ENCODE data around the gene SLC40A1. TPM values are rescaled to one million over a fixed set of nuclear protein-coding genes. Genes with fewer than 3 reads are reported as not detected.

The SLC40A1 gene
- total RNA-seq (2022; extraction: Qiagen RNA extraction) = 2.7 to 3.4 TPM (median 2.9 TPM) in 5 replicates

GRCh38 chr2:189580658-189581353, at the start of gene SLC40A1:
Gene SLC40A1, minus strand, starts transcription at chr2:189580786. Its CDS starts 326 bp downstream, at chr2:189580460.

Other genes starting within 250 kb of the SLC40A1 start
- gene WDR75, start 139.3 kb downstream of the SLC40A1 start, total RNA-seq (2022; extraction: Qiagen RNA extraction) = 37.8 to 48.8 TPM (median 40.0 TPM) in 5 replicates
- gene ASNSD1, start 80.7 kb upstream of the SLC40A1 start, total RNA-seq (2022; extraction: Qiagen RNA extraction) = 33.2 to 41.2 TPM (median 33.4 TPM) in 5 replicates
- gene ANKAR, start 93.9 kb upstream of the SLC40A1 start, total RNA-seq (2022; extraction: Qiagen RNA extraction) = 0.68 to 2.3 TPM (median 1.7 TPM) in 5 replicates
- gene OSGEPL1, start 182.0 kb upstream of the SLC40A1 start, total RNA-seq (2022; extraction: Qiagen RNA extraction) = 4.4 to 4.7 TPM (median 4.6 TPM) in 5 replicates
- 40.5 to 50.3 TPM (median 47.4 TPM) in 5 replicates for gene ORMDL1, start 203.6 kb upstream of the SLC40A1 start, total RNA-seq (2022; extraction: Qiagen RNA extraction)
- 6.7 to 9.9 TPM (median 7.3 TPM) in 5 replicates for gene PMS1, start 203.7 kb upstream of the SLC40A1 start, total RNA-seq (2022; extraction: Qiagen RNA extraction)